NCI-H2029 (cell line): ENCODE measurements around the gene GOLGA7B.

Experiments used
- DNase-seq: peaks from one replicate; lab custom pipeline; 2025; lab: John Stamatoyannopoulos, UW

Gene GOLGA7B

DNA sequence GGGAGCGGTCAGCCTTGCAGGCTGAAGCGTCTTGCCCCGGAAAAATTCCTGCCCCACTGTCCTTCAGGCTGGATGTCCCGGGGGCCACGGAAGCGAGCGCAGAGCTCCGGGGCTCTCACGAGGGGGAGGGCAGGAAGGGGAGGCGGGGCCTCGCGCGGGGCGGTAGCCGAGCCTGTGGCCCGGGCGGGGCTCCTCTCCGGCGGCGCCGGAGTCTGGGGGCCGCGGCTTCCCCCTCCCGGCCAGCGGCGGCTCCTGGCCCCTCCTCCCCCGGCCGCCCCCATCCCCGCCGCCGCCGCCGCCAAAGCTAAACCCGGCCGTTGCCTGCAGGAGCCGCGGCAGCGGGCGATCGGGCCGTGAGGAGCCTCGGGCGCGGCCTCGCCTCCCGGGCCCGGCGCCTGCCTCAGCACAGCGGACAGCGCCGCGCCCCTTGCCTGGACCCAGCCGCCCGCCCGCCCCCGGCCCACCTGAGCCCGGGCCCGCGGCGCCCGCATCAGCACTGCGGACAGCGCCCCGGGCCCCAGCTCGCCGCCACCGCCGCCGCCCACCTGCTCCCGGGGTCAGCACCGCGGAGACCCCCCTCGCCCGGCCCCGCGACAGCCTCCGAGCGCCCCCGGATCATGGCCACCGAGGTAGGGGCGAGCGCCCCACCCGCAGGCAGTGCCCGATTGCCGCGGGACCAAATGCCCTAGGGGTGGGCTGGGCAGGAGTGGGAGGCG, at the start of gene GOLGA7B:
TSS of gene GOLGA7B (plus strand) at position 157 of the 716 bp plus-strand sequence. CDS start at position 618, 461 bp downstream.
- DNase-seq: peak; percentile 21

GRCh38 chr10:97800474-97800873, 49.2 kb upstream of the GOLGA7B start:
- DNase-seq: no peak

GRCh38 chr10:97801422-97801821, 48.2 kb upstream of the GOLGA7B start:
- no peak for DNase-seq

GRCh38 chr10:97805096-97805884, 44.4 kb upstream of the GOLGA7B start:
- no peak for DNase-seq

- no peak for DNase-seq
Observed at GRCh38 chr10:97805949-97806348, 43.7 kb upstream of the GOLGA7B start.

DNA sequence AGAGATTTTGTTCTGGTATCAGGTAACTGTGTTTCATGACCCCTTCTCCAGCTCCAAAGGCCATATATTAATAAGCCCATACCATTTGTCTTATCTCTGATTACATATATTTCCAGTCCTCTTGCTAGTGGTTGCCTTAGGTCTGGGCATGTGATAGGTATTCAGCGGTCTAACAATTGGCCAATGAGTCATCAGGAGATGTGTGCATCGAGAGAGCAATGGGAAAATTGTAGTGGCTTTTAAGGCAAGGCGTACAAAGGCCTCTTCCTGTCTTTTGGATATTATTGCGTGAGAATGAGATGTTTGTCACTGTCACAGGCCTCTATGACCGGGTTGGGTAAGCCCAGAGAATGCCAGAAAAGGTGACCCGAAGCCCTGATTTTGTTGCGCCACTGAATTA, 39.2 kb upstream of the GOLGA7B start:
- DNase-seq: no peak

GRCh38 chr10:97811958-97812357, 37.7 kb upstream of the GOLGA7B start:
- DNase-seq: no peak

- no peak for DNase-seq
Observed at GRCh38 chr10:97812696-97813095, 36.9 kb upstream of the GOLGA7B start.

DNA sequence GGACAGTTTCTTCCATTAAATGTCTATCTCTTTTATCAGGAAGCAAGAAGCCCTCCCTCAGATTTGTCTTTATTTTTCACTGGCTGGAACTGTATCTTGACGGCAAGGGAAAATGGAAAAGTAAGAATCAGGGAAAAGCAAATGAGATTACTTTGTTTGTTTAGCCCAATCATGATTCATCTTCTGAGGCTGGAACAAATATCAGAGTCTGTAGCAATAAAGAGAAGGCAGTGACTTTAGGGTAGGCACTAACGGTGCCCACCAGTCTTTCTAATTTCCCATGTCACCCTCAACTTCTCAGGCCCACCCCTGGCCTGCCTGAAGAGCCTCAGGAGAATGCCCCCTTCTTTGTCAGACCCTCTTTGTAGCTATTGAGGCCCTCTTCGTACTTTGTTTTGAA, 36.3 kb upstream of the GOLGA7B start:
- no peak for DNase-seq

GRCh38 chr10:97814996-97815395, 34.6 kb upstream of the GOLGA7B start:
- DNase-seq: no peak

- no peak for DNase-seq
Observed at GRCh38 chr10:97816609-97817008, 33.0 kb upstream of the GOLGA7B start.

DNA sequence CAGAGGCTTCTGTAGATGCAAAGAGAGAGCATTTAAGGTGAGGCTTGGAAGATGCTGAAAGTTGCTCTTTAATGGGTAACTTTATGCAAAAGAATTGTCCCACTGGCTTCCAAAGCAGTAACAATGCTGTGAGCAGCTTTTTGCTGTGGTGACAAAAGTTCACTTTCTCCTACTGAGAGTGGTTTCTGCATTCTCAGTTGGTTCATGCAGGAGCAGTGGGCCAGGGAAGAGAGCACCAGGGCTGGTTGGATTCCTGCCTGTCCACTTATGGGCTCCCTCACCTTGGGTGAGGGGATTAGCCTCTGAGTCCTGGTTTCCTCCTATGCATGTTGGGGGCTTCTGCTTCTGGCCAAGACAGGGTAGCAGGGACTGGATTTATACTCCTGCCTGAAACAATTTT, 31.1 kb upstream of the GOLGA7B start:
- no peak for DNase-seq

- no peak for DNase-seq
Observed at GRCh38 chr10:97820096-97820704, 29.4 kb upstream of the GOLGA7B start.

GRCh38 chr10:97821308-97822038, 28.2 kb upstream of the GOLGA7B start:
- no peak for DNase-seq

DNA sequence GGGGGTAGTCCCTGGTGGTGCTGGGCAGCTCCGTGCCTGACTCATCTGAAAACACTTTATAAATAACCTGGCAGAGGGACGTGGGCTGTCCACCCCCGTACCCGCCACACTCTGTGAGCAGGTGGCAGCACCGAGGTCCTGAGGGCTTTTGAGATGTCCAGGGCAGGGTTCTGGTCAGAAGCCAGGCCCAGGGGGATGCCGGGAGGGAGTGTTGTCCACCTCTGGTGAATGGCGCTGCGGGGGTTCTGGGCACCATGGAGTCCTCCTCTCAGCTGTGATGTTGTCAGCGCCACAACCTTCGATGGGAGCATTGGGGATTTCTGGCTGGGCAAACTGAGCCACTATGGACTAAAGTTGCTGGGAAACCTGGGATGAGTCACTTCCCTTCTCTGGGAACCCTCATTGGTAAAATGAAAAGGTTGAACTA, 27.4 kb upstream of the GOLGA7B start:
- no peak for DNase-seq

DNA sequence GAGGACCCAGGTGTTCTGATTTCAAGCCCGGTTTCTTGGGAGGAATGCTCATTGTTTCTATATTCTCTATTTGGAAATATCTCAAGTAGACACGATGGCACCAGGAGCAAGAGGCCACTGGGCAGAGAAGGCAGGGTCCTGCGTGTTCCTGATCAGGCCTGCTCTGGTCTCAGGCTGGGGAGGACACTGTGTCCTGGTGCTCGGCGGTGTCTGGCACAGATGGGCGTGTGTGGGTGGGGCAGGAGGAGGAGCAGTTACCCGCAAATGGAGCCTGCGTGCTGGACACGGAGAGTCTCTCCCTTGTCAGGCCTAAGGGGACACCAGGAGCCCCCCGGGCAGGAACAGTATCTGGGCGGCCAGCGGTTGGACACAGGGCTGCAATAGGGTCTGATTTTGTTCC, 25.9 kb upstream of the GOLGA7B start:
- DNase-seq: no peak

GRCh38 chr10:97825020-97825760, 24.5 kb upstream of the GOLGA7B start:
- DNase-seq: no peak

DNA sequence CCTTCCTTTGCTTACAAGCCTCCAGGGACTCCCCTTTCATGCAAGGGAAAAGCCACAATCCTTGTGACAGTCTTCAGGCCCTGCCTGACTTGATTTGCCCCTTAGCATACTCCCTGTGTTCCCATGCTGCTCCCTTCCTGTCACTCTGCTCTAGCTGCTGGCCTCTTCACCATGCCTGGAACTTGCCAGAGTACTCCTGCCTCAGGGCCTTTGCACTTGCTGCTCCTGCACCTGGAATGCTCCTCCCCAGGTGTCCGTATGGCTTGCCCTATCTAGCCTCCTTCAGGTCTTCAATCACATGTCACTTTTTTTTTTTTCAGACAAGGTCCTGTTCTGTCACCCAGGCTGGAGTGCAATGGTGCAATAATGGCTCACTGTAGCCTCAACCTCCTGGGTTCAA, 22.8 kb upstream of the GOLGA7B start:
- DNase-seq: no peak

DNA sequence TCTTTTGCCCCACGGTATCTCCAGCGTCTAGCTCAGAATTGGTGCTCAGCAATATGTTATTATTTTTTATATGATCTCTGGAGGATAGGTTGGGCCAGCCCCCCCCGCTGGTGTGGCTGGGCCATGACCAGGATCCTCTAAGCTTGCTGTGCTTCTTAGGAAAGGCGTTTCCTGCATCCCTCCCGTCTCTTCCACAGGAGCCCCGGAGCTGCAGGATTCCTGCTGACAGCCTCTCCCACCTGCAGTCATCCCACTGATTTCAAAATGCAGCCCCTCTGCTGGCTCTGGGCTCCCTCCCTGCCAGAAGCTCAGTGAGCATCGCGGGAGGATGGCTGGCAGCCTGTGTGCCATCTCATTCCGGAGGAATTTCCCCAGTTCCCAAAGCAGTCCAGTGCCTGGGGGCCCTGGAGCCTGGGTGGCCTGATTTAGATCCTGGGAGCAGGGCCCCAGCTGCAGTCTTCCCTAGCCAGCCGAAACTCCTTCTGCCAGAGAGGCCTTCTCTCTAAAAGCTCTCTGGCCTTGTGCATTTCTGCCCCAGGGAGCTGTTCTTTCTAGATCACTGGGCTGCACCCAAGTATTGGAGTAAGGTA, 21.8 kb upstream of the GOLGA7B start:
- no peak for DNase-seq

DNA sequence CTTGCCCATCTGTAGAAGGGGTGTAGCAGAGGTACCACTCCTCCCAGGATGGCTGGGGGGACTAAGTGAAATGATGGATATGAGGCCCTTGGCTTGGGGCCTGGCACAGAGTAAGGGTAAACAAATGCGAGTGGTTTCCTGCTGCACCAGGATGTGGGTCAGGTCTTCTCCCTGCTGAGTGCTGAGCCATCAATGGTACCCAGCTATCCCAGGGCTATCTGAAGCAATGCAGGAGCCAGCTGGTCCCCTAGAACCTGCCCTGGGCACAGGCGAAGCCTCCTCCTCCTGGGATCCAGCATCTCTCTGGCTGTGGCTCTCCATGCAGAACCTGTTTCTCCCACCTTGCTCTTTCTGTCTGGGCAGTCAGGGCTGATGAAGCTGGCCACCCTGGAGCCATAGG, 20.9 kb upstream of the GOLGA7B start:
- no peak for DNase-seq

- DNase-seq: peak; percentile 67
Observed at GRCh38 chr10:97830064-97830463, 19.6 kb upstream of the GOLGA7B start.
